Transverse colon (tissue), 3 donors: ENCODE results near the gene PTPRE.

ENCODE experiments used
- EP300 ChIP-seq: sonication (generic); formaldehyde crosslinking; IDR thresholded peaks from one replicate; pipeline ENCODE4 v1.6.1; 2017; ENCODE audit warnings: antibody characterized with exemption, low read depth
- POLR2A ChIP-seq: fragments of 450-650 bp; IDR thresholded peaks from one replicate; pipeline ENCODE4 v1.6.1; 2016; ENCODE audit warnings: antibody characterized with exemption, mild to moderate bottlenecking, moderate library complexity
- TF ChIP-seq, protein P1 (sequence below), 5 experiments: fragments of 200-600 bp in 3 of 5; fragments of 450-650 bp in 2 of 5; sonication (generic) in 3 of 5; IDR thresholded peaks; 1 replicate in 2 of 5; 2 replicates in 3 of 5; pipeline ENCODE4 v1.5.1; 2016 to 2017; ENCODE audit warnings: antibody characterized with exemption in 5 of 5, inconsistent platforms in 3 of 5, mild to moderate bottlenecking in 2 of 5, moderate library complexity in 1 of 5

DNA sequence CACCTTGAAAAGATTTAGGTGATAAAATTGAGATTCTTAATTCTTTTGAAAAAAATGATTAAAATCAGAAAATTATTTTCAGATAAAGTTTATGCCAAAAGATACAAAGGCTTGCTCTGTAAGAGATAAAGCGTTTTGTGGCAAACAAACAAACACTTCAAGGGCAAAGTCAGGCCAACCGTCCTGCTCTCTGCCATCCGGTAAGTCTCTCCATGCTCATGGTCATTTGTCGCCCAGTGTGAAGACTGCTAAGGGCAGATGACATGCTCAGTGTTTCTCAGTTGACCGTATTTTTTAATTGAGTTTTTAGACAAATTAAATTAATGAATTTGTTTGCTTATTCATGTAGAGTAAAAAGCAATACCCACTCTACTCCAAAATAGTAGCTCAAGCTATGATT, 60.0 kb downstream of the PTPRE start:
- TF ChIP-seq, protein P1, sequence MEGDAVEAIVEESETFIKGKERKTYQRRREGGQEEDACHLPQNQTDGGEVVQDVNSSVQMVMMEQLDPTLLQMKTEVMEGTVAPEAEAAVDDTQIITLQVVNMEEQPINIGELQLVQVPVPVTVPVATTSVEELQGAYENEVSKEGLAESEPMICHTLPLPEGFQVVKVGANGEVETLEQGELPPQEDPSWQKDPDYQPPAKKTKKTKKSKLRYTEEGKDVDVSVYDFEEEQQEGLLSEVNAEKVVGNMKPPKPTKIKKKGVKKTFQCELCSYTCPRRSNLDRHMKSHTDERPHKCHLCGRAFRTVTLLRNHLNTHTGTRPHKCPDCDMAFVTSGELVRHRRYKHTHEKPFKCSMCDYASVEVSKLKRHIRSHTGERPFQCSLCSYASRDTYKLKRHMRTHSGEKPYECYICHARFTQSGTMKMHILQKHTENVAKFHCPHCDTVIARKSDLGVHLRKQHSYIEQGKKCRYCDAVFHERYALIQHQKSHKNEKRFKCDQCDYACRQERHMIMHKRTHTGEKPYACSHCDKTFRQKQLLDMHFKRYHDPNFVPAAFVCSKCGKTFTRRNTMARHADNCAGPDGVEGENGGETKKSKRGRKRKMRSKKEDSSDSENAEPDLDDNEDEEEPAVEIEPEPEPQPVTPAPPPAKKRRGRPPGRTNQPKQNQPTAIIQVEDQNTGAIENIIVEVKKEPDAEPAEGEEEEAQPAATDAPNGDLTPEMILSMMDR (IDR thresholded peaks at IDR 0.05): no peak
- TF ChIP-seq EP300 (no peak), POLR2A (no peak)
